Endothelial cell (in vitro differentiated cells): Measurements from ENCODE around the gene PCDH12. TPM values are rescaled to one million over a fixed set of nuclear protein-coding genes. Genes with fewer than 3 reads are reported as not detected.

Source experiments
- total RNA-seq: library from RNA; stranded (reverse); fragmentation: NEBNext Ultra II Directional; extraction: Animal tissue kit (Norgen Biotek cat#: 25700); gene quantifications from one replicate; pipeline ENCODE4 v1.2.1, GENCODE V29; 2021; ENCODE audit not compliant: unreplicated experiment

Gene PCDH12
- total RNA-seq, 1 donor from 2014 or later = 64.0 TPM

Other genes with a start within 250 kb of the PCDH12 start
- gene PCDH1, start 79.8 kb downstream of the PCDH12 start, total RNA-seq = 140 TPM
- gene DELE1, start 34.3 kb downstream of the PCDH12 start, total RNA-seq = 115 TPM
- 51.6 TPM for gene RNF14, start 10.9 kb upstream of the PCDH12 start, total RNA-seq
- 59.5 TPM for gene GNPDA1, start 54.8 kb upstream of the PCDH12 start, total RNA-seq
- gene NDFIP1, start 150.6 kb upstream of the PCDH12 start, total RNA-seq = 34.8 TPM